GM19372 (cell line): Measurements from ENCODE around the gene GPD2.

ENCODE experiments used
- ATAC-seq: cut with Tn5 transposase; IDR thresholded peaks from one replicate; pipeline ENCODE4 v1.9.1; 2021; ENCODE audit warnings: mild to moderate bottlenecking, low read depth, moderate library complexity; ENCODE audit not compliant: unreplicated experiment

GPD2 gene

DNA sequence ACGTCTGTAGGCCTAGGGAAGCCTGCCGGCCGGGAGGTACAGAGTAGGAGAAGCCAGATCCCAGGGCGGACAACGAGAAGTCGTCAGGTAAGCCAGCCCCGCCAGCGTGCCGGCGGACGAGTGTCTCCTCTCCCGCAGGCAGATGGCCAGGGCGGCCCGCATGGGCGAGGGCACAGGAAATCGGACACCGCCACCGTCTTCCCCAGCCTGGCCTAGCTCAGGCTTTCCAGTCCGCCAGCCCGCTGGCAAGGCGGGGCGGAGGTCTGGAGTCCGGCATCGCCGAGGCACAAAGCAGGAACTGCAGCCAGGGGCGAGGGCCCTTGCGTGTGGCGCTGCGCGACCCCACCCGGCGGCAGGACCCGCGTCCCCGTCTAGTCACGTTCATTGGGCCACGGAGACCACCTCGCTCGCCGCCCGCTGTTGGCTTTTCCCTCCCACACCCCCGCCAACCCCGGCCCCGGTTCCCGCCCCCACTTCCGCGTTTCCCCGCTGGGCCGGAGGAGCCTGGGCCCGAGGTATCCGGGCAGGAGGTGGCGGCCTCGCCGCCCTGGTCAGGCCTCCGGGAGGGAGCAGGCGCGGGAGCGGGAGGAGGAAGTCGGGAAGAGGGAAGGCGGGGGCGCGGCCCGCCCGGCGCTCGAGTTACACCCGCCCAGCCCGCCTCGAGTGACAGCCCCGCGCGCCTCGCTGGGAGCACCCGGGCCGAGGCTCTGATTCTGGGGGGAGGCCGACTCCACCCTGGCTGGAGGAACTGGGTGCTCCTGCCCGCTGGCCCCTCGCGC is at the start of gene GPD2:
GPD2 (plus strand) TSS at position 662 of the 779 bp plus-strand sequence. CDS start 39,727 bp downstream, outside the sequence.
- ATAC-seq, result peak; percentile 48

GRCh38 chr2:156394033-156394741 is 42.0 kb upstream of the GPD2 start:
- no peak for ATAC-seq

GRCh38 chr2:156396126-156396525 is 40.1 kb upstream of the GPD2 start:
- ATAC-seq, result no peak

DNA sequence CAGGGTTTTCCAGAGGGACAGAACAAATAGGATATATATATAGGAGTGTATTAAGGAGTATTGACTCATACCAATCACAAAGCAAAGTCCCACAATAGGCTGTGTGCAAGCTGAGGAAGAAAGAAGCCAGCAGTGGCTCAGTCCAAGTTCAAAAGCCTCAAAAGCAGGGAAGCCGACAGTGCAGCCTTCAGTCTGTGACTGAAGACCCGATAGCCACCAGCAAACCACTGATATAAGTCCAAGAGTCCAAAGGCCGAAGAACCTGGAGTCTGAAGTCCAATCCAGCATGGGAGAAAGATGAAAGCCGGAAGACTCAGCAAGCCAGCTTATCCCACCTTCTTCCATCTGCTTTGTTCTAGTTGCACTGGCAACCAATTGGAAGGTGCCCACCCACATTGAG is 39.0 kb upstream of the GPD2 start:
- ATAC-seq, result no peak

DNA sequence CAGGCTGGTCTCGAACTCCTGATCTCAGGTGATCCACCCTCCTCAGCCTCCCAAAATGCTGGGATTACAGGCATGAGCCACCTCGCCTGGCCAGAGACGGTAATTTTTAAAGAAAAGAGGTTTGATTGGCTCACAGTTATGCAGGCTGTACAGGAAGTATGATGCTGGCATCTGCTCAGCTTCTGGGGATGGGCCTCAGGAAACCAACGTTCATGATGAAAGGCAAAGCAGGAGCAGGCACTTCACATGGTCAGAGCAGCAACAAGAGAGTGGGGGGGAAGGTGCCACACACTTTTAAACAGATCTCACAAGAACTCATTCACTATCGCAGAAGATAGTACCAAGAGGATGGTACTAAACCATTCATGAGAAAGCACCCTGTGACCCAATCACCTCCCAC is 38.0 kb upstream of the GPD2 start:
- ATAC-seq, result no peak

DNA sequence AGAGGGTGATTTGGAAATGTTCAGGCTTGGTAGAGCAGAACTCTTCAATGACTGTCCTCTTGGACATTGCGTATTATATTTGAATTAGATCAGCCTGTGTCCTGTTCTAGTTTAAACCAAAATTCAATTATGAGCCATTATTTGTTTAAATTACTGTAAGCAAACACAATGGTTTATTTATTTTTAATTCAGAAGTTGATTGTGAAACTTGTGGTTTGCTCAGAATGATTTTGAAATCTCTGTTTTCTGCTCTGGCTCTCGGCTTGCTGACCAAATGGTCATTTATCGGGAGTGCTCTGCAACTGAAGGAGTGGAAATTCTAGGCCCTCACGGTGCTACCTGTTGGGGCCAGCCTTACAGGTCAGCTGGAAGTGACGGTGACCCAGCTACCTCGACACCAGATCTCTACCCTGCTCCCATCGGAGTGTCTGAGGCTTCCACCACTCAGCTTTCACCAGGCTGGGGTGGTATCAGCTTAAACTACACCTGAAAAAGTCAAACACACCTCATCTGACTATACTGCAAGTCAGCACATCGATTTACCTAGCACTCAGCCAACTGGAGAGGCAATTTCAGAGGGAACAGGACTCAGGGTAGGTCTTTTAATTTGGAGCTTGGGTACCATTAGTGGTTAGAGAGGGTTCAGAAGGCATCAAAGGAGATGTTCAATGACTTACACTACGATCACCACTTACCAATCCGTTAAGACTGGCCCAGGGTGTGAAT is 36.8 kb upstream of the GPD2 start:
- no peak for ATAC-seq

DNA sequence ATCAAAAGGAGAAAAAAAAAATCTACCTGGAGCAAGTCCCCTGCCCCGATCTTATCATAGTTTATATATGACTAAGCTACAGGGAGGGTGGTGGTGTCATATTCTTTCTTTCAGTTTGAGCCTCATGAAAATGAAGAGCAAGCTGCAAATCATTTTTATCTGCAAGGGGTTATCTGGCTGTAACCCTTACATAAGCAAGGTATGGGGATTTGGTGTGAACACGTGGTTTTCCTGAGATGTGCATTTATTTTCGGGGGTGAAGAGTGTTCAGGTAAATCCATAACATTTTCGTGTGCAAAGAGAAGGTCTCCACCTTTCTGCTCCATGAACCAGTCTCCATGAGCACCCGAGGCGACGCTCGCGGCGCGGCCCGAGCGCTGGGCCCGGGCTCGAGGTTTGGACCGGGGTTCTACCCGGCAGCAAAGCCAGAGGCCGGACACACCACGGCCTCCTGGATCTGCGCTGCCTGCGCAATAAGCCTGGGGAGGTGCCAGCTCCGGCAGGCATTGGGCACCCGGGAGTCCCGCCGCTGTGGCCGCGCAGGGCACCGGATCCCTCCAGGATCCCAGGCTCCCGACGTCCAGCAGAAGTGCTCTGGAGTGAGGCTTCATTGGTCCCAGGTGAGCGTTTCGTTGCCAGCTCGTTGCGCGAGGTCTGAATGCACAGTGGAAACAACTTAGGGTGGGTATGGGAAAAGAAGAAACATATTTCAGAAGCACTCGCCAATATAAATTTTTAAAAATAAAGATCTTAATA is 36.1 kb upstream of the GPD2 start:
- ATAC-seq, result peak; percentile 42

DNA sequence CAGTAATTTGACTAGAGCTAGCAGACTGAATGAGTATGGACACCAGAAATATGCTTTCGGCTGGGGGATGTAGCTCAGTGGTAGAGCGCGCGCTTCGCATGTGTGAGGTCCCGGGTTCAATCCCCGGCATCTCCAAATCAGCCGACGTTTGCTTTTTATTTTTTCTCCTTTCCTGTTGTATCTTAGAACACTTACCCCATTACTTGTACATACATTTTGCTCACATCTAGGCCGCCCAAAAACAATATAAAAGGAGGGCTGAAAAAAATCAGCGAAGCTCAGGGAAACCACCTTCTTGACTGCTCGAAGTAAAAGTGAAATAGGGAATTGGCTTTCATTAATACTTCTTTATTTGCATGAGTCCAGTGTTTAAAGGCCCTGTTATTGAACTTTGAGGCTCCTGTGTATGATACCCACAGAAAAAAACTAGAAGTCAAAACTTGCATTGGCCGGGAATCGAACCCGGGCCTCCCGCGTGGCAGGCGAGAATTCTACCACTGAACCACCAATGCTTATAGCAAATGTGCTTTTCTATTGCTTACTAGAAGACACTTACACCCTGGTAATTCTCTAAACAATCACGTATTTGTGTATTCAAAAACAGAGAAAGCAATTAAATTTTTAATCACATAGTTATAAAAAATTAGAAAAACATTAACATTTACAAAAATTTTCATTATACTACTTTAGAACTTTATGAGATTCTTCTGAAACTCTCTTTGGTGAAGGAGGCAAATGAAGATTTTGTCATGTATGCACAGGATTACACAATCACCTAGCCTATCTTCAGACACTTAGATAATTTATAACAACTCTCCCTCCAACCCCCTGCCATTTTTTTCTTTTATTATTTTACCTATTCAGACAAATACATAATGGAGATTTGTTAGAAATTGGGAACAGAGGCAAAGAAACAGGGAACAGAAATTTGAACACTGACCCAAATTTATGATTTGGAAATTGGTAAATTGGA is 35.2 kb upstream of the GPD2 start:
- ATAC-seq, result peak; percentile 71

DNA sequence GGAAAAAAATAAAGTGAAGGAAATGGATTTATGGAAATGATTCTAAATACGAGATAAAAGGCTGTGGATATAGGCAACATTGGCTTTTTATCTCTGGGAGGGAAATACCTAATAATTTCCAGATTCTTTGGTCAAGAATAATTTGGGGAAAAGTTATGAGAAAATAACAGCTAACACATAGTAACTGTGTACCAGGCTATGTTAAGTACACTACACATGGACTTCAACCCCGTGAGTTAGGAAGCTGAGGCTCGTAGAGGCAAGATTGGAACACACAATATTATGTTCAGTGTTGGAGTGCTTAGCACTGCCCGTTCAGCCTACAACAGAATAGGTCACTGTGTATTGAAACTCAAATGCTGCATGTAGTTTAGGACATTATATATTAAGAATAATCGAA is 34.3 kb upstream of the GPD2 start:
- ATAC-seq, result no peak

DNA sequence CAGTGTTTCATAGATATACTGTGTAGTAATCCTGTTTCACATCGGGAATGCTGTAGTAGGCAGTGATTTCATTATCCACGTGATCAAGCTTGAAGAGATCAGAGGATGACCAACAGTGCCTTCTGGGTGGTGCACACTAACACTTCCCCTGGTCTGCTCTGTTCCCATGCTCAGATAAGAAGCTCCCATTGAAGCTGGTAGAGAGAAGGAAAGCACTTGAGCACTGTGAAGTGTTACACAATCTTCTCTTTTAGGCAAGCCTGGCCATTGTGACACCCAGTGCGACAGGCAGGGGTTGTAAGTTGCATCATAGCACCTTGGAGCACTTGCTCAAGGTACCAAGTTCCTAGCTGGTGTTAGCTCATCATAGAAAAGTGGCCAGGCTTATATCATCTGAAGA is 30.6 kb upstream of the GPD2 start:
- no peak for ATAC-seq

DNA sequence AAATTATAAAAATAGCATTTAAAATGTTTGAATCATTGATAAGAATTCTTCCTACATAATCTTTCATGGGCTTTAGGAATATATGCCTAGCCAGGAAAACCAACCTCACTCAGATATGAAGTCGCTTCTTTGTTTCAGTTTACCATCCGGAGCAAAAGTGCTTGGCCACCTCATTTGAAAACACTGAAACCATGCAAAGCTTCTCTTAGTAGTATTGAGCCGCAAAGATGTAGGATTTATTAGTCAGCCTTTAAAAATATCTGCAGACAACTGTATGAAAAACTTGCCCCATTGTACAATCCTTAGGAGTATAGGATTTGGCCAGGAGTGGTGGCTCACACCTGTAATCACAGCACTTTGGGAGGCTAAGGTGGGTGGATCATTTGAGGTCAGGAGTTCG is 24.3 kb upstream of the GPD2 start:
- ATAC-seq, result no peak

- no peak for ATAC-seq
These were observed 14.3 kb upstream of the GPD2 start for GRCh38 chr2:156421851-156422250.

GRCh38 chr2:156423674-156424282 is 12.4 kb upstream of the GPD2 start:
- ATAC-seq, result no peak

DNA sequence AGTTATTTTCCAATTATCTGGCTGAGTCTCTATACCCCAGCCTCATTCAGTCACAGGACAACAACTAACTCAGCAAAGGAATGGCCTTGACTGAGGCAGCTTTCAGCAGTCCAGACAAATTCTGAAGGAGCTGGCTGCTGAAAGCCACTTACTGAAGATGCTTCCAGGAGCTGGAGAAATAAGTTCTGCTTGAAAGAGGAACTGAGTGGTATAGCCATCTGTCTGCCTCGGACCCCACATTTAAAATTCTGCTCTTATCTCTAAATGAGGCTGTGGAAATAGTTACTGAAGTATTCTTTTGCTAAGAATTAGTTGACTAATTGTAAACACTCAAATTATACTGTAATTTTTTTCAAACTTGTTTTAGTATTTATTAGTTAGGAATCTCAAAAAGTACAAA is 9.1 kb upstream of the GPD2 start:
- no peak for ATAC-seq

DNA sequence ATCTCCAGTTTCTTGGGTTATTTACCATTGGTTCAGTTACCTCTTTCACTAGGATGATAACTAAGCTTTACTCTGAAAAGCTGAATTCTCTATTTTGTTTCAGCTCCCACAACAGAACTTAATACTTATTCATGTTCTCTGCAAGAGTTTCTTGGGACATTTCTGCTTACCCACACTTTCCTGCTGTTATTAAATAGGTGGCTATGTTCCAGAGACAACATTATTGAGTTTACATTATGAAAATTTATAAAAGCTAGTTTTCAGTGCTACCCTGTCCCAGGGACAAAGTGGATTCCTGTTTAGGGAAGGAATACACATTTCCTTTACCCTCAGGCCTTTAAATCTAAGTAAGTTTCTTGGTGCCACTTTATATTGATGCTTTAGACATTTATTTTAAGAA is 7.0 kb upstream of the GPD2 start:
- no peak for ATAC-seq

- ATAC-seq, result peak; percentile 18
These were observed 5.8 kb upstream of the GPD2 start for GRCh38 chr2:156430236-156430979.

- peak; percentile 50 for ATAC-seq
These were observed 5.2 kb upstream of the GPD2 start for GRCh38 chr2:156430980-156431358.

DNA sequence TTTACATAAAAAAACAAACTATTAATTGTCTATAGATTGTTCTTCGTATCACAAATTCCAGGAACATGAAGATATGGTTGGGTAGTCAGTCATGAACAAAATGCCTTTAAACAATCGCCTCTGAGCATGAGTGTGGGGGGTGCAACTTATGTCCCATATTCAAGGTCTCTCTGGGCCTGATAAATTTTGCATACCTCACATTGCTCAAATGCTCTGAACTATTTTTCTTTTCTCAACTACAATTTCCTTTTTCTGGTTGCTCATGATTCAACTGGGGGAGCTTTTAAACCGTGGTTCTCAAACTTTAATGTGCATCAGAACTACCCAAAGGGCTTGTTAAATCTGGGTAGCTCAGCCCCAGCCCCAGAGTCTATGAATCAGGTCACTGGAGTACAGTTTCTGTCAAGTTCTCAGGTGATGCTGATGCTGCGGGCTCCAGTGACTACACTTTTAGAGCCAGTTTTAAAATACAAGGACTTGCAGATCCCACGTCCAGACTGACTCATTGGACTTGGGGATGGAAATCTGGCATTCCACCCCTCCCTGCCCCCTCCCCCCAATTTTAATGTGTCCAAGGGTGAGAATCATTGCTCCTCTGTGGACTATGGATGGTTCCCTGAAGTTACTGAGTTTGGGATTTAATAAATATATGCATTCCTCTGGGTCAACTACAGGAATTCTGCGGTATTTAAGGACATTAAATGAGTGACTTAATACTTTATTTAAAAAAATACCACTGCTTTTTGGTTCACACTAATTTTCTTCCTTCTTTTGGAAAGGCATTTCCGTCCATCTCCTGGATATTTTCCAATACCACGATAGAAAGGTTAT is 1.5 kb upstream of the GPD2 start:
- ATAC-seq, result no peak
